ENCODE measurements around the gene THAP4.

GRCh38 chr2:241609859-241610793 lies 26.8 kb downstream of the THAP4 start:
- peak; percentile 70 to 79 (median 74) for TF ChIP-seq CTCF (IDR thresholded peaks at IDR 0.05)
- peak in 1 of 2 donors; percentile 19 for TF ChIP-seq POLR2A (IDR thresholded peaks at IDR 0.05)
- peak in 1 of 2 donors; percentile 8 for TF ChIP-seq EP300 (IDR thresholded peaks at IDR 0.05)

All from tibial nerve (tissue), 4 donors.